EH (cell line): ENCODE measurements around the gene ZFAND2A.
"Not testable (repeated sequence)": the region's sequence is repeated elsewhere in the genome, so short reads cannot be mapped to it uniquely, and the experiment has no call there.

Experiments
- DNase-seq: peaks from one replicate; pipeline ENCODE4 v3.0.0-alpha.2; 2015; ENCODE audit warnings: low read depth

Gene ZFAND2A

DNA sequence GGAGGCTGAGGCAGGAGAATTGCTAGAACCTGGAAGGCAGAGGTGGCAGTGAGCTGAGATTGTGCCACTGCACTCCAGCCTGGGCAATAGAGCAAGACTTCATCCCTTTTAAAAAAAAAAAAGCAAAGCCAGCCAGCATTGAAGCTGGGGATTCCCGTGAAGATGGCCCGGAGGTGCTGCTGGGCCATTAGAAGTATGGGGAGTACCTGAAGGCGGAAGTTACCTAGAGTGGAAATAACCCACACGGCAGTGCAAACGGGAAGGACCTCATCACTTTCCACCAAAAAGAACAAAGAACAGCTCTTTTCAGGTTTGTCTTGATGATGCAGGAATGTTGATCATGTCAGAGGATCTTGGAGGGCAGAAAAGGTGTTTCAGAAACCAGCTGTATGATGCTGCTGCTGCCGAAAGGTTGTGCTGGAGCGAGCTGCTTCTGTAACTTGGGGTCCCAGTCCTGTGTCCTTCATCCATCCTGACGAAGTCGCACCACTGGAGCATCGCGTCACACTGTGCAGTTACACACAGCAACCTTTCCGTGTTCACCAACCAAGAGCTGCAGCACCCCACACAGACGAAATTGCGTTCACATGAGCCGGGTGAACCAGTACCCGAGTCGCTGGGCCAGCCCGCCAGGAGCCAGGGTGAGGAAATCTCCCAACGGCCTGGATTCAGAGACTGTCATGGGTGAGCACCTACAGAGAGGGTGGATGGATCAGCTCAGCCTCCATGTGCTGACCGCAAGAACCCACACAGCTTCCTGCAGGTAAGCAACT lies 8.2 kb downstream of the ZFAND2A start:
- DNase-seq: no peak

DNA sequence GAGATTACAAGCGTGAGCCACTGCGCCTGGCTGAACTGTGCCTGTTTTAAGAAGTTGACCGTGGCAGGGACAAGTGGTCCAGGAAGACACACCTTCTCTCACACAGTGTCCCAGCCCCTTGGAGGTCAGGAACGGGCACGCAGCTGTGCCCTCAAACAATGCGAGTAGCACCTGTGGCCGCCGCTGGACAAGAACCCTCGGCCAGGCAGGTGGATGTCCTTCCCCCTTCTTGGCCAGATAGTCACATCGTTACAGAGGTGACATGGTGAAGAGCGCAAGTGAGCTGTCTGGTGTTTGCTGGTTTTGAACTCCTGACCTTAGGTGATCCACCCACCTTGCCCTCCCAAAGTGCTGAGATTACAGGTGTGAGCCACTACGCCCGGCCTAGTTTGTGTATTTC lies 8.8 kb downstream of the ZFAND2A start:
- no peak for DNase-seq

DNA sequence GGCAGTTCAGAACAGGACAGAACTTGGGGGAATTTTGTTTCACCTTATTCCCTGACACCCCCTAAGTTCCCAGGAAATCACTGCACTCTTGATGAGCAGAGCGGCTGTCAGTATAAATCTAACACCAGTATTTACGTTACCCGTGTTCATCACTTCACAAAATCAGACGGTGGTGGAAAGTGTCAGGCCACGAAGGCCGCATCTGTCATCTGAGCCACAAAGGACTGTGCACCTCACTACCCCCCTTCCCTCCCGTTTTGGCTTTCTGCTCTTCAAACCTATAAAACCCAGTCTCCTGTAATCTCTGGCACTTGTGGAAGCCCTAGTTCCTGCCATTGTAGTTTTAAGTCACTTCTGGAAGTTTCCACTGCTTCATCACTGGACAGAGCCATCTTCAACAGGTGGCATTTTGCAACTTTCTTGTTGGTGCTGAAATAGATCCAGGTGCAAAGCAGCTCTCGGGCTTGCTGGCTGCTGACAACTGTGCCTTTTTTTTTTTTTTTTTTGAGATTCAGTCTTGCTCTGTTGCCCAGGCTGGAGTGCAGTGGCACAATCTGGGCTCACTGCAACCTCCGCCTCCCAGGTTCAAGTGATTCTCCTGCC lies 9.5 kb downstream of the ZFAND2A start:
- DNase-seq: no peak

DNA sequence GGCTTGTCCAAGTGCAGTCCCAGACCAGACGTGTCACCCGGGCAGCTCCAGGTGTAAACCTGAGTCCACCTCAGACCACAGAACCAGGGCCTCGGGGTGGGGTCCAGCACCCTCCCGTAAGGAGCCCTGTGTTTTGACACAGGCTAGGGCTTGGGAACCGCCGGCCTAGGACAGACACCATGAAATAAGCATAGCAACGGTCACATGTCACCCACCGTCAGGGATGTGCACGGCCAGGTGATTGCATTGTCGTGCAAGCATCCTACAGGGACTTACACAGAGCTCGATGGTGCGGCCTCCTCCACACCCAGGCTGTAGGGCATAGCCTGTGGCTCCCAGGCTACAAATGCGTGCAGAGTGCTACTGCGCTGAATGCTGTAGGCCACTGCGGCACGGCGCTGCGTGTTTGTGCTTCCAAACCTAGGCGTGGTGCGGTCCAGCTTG lies 10.6 kb downstream of the ZFAND2A start:
- DNase-seq: no peak

DNA sequence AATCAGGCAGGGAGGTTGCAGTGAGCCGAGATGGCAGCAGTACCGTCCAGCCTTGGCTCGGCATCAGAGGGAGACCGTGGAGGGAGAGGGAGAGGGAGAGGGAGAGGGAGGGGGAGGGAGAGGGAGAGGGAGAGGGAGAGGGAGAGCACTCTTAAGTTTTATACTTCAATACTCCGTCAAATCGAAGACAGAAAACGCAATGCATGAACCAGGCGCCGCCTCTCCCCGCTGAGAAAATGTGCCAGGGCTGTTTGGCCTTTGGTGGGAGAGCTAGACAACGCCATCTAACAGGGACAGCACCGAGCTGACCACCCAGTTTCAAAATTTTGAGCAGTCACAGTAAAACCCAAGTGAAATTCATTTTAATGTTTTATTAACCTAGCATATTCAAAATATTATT lies 12.1 kb downstream of the ZFAND2A start:
- not testable (repeated sequence) for DNase-seq

DNA sequence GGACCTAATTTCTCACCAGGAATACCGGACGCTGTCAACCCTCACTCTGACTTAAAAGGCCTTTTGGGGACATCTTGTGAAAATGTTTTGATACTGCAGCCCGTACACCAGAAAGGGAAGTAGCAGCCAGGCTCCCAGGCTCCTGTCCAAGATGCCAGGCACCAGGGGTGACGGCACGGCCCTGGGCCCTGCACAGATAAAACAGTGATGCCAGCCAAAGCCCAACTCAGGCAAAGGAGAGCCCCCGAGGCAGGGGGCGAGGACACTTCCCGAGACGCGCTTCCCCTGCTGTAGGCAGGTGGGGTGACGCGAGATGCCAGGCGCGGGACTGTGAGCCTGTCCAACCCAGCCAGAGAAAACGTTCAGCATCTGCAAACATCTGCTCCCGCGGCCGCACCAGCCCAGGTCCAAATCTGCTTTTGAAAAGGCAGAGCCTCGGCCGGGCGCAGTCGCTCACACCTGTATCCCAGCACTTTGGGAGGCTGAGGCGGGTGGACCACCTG lies 15.7 kb downstream of the ZFAND2A start:
- peak; percentile 55 for DNase-seq

DNA sequence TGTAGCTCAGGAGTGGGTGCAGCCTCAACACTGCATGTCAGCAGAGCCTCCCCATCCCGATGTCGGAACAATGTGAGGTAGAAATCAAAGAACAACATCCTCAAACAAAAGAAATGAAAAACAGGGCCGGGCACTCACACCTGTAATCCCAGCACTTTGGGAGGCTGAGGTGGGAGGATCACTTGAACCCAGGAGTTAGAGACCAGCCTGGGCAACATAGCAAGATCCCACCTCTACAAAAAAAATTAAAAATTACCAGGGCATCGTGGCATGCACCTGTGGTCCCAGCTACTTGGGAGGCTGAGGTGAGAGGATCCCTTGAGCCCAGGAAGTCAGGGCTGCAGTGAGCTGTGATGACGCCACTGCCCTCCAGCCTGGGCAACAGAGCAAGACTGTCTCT lies 17.0 kb downstream of the ZFAND2A start:
- not testable (repeated sequence) for DNase-seq

DNA sequence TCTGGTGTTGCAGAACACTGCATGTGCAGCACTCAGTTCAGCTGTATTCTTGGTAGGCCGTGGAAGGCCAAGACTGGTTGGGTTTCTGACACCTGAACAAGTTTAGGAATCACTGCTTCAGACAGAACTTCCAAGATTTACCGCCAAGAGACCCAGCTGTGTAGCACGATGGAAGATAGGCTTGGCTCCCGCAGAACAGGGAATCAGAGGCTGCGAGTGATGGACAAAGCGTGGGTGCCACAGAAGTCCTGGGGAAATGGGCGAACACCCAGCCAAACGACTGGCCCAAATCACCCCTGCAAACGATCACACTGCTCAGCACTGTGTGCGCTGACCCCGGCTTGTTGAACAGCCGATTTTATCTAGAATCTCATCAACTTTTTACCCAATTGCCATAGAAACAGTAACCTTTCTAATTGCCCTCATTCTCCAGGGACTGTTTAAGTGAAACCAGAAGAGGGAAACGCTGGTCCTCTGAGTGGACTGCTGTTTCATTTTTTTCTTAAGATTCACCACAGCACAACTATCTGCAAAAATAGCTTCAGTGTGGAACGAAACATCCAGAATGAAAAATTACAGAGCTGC lies 17.9 kb downstream of the ZFAND2A start:
- peak; percentile 24 for DNase-seq

DNA sequence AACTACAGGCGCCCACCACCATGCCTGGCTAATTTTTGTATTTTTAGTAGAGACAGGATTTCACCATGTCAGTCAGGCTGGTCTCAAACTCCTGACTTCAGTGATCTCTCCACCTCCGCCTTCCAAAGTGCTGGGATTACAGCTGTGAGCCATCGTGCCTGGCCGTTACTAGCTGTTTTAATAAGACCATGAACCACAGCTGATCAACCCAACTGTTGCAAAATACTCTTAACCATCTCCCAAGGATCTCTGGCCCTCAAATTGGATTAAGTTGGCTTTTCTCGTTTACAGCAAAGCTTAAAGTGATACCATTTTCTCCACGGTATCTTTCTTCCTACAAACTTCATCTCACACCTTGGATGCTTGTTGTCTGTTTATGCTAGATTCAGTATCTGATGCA lies 18.3 kb downstream of the ZFAND2A start:
- no peak for DNase-seq

DNA sequence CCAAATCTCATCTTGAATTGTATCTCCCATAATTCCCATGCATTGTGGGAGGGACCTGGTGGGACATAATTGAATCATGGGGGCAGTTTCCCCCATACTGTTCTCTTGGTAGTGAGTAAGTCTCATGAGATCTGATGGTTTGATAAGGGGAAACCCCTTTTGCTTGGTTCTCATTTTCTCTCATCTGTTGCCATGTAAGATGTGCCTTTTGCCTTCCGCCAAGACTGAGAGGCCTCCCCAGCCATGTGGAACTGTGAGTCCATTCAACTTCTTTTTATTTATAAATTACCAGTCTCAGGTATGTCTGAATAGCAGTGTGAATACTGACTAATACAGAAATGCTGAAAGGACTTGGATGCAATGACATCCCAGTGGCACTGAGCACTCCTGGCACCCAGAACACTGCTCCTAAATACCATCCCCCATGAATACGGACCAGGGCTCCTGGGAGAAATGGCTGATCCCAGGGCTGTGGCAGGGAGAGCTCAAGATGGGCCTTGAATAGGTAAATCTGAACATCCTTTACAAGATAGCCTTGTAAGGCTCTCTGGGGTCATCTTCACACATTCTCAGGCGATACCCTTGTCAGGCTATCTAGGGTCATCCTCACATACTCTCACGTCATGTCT lies 19.4 kb downstream of the ZFAND2A start:
- DNase-seq: no peak

DNA sequence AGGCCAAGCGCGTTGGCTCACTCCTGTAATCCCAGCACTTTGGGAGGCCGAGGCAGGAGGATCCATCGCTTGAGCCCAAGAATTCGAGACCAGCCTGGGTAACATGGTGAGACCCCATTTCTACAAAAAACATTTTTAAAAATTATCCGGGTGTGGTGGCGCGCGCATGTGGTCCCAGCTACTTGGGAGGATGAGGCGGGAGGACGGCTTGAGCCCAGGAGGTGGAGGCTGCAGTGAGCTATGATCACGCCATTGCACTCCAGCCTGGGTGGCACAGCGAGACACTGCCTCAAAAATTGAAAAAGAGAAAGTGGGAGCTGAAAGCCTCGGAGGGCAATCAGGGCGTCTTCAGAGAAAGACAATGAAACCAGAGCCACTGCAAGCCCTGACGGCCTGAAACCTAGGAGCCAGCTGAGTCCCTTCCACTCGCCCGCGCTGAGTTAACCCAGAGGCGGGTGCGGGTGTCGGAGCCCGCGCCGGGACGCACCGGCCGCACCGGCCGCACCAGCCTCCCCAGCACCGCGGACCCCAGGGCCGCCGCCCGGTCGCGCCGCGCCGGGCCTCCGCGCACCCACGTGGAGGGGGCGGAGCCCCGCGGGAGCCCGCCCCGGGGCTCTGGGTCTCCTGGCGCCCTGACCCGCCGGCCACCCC lies 22.4 kb downstream of the ZFAND2A start:
- no peak for DNase-seq

DNA sequence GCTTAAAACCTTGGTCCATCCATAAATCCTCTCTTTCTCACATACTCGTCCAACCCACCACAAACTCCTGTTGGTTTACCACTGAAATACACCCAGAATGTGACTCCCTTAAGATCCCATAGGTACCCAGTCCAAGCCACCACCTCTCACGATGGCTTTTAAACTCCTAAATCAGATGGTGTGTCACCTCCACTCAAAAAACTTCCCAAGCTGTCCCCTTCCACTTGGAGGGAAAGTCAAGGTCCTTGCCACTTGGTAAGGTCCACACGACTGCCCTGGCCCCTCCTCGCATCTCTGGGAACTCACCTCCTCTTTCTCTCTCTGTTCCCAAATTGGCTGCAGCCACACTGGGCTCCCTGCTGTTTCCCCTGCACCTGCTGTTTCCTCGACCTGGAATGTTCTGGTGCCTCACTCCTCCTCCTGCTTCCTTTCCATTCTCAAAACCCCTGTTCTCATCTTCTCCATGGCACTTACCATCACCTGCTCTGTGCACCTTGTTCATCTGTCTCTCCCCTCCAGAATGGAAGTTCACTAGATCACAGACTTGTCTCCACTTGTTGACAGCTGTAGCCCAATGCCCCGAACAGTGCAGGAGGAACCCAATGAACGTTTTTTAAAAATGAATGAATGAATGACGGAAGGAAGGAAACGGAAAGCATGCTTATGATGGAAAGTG lies 23.0 kb downstream of the ZFAND2A start:
- DNase-seq: no peak

DNA sequence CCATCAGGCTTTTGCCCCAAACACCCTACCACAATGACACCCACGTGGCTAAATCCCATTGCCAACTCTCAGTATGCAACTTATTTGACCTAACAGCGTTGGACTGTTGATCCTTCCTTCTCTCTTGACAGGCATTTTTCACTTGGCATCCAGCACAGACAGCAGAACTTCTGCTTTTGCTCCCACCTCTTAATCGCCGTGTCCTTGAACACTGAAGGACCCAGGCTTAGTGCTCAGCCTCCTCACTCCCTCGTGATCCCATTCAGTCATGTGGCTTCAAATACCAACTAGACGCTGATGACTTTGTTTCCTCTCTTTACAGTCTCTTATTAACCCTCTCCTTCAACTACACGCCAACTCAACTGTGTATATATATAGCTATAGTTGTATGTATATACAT lies 25.0 kb downstream of the ZFAND2A start:
- DNase-seq: no peak

DNA sequence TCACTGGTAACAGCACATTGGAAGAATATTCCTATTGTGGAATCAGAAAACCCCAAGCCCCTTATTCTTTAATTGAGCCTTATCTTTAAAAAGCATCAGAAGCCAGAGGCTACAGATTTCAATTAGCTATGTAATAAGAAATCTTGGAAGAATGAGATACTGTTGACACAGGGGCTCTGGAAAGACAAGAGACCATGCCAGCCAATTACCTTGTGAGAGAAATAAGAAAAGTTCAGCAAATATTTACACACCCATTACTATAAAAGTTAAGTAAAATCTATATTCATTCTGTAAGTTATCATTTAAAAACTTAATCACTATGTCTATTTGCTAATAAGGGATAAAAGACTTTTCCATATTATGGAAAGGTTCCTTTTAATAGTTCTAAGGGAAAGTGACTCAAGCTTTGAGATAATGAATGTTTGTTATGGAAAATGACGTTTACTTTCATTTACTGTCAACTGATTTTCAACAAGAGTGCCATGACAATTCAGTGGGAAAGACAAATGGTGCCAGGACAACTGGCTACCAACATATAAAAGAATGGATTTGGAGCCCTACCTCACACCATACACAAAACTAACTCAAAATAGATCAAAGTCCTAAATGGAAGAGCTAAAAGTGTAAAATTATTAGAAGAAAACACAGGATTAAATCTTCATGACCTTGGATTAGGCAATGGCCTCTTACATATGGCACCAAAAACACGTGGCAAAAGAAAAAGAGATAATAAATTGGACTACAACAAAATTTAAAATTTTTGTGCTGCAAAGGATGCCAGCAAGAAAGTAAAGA lies 28.3 kb downstream of the ZFAND2A start:
- DNase-seq: no peak

DNA sequence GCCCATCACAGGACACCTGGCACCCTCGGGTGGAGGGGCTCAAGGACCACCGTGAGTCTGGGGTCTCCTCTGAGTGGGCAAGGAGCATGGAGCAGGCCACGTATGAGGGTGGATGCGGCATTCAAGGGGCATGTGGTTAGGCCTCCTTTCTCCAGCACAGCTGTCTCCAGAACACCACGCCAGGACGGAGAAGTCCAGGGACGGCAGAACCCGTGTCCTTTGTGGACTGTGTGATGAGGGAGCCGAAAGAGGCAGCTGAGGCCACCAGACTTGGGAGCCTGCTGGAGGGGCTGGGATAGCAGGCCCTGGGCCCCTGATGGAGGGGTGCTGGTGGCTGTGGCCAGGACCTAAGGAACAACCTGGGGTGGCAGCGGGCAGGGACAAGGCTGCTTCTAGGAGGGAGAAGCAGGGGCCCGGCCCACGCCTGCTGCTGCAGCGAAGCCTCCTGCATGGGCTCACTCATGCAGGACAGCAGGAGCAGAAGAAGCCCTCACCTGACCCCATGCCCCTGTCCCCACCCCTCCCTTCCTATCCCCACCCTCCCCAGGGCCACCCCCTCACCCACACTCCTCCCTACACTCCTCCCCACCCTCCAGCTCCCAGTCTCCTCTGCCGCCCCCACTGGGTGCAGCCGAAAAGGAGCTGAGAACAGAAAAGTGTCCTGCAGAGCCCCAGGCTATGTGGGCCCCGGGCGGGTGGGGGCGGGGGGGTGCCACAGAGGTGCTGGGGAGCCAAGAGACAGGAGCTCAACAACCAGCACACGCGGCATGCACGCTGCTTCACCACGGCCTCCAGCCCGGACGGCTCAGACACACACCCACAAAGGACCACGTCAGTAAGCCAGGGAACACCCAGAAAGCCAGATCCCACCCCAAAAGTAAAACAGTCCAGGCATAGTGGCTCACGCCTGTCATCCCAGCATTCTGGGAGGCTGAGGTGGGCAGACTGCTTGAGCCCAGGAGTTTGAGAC lies 29.7 kb downstream of the ZFAND2A start:
- DNase-seq: no peak

DNA sequence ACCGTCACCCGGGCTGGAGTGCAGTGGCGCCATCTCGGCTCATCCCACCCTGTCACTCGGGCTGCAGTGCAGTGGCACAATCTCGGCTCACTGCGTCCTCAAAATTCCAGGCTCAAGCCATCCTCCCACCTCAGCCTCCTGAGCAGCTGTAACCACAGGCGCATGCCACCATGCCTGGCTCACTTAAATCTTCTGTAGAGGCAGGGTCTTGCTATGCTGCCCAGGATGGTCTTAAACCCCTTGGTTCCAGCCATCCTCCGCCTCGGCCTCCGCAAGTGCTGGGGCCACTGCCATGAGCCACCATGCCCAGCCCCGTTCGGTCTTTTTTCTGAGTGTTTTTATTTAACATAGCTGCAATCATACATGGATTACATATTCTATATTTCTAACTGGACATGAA lies 30.6 kb downstream of the ZFAND2A start:
- DNase-seq: no peak

DNA sequence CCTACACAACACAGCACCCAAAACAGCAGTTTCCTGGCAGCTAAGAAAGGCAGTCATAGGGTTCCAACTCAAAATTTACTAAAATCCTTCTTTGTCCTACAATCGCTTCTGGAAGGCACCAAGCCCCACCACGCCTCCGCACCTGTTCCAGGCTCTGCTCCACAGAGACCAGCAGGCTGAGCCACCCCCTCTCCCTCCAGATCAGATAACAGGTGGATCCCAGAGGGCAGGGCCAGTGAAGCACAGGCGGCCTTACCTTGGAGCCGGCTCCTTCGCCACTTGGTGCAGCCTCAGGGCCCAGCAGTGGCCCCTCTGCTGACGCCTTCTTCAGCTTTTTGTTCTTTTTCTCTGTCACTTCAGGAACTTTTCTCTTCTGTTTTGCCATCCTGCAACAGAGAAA lies 33.0 kb downstream of the ZFAND2A start:
- no peak for DNase-seq

DNA sequence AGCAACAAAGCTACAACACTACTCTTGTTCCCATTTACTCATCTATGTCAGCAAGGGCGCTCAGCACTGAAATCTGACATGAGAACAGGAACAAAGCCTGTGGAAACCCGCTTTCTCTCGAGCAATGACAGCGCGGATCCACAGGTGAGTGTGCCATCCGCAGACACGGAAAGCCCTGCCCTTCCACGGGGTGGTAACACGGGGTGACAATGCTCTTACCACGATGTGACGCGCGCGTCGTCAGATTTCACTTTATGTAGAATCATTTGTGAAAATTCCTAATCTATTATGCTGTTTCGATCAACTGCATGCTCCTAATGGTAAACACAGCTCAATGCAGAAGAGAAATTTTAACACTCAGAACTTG lies 34.4 kb downstream of the ZFAND2A start:
- no peak for DNase-seq

DNA sequence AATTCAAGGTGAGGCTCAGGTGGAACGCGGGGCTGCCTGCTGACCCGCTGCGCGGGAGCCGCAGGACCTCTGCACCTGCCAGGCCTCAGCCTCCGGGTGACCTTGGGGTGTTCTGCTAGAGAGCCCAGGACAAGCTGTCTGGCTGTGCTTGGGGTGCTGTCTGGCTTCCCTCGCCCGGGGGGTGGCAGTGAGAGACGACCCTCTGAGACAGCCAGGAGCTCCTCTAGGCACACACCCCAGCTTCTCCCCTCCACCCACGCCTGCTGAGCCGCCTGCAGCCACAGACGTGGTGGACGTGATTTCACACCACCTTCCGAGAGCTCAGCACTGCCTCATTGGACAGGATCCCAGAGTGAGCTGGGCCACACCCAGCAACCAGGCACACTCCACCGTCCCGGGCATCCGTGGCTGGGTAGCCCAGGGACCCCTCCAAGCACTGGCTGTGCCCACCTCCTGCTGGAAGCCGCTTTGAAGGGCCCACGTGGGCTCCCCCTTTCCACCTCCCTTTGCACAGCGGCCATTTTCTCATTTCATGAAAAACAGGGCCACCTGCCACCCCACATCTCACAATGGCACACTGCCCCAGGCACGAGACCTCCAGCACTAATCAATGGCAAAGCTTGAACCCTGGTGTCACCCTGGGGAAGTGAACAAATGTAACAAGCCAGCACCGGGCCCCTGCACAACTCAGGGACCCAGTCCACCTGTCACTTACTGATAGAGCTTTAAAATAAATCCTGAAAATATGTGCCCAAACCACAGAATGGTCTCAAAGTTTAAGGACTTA lies 35.0 kb downstream of the ZFAND2A start:
- no peak for DNase-seq
